IMR-90 (cell line): ENCODE data around the gene FERD3L. TPM values are rescaled to one million over a fixed set of nuclear protein-coding genes. Genes with fewer than 3 reads are reported as not detected.

Experiments
- ATAC-seq: fragments of 200-7000 bp; cut with Tn5 transposase; 2 replicates; pipeline ENCODE4 v1.9.1; 2020; ENCODE audit warnings: low read depth, mild to moderate bottlenecking, moderate library complexity
- BruUV-seq: library from RNA; stranded (reverse); fragments of 400-500 nt; replicated peaks from 2 replicates; lab custom pipeline; 2021; lab: Mats Ljungman, UMichigan
- CTCF ChIA-PET: fragments of 300-600 bp; formaldehyde crosslinking; extraction: SDS; loops from one replicate; lab custom pipeline; 2021; ENCODE audit warnings: antibody characterized with exemption; lab: Yijun Ruan, JAX
- POLR2A ChIA-PET: fragments of 300-600 bp; sonication (Branson Sonifier 250); formaldehyde crosslinking; loops from one replicate; lab custom pipeline; 2022; ENCODE audit warnings: antibody characterized with exemption; ENCODE audit not compliant: unreplicated experiment; lab: Charles Lee
- DNase-seq: peaks from one replicate; pipeline ENCODE4 v3.0.0; 2013
- H2AFZ ChIP-seq: replicated peaks from 2 replicates; pipeline ENCODE3; 2013; ENCODE audit warnings: low read length, mild to moderate bottlenecking; ENCODE audit not compliant: poor library complexity
- H2AK5ac ChIP-seq: 2 replicates; pipeline ENCODE4 v1.6.1; 2013; ENCODE audit warnings: low read depth, low read length, inconsistent platforms
- H2AK9ac ChIP-seq: replicated peaks from 2 replicates; pipeline ENCODE3; 2013; ENCODE audit warnings: mild to moderate bottlenecking, low read depth, low read length, moderate library complexity; ENCODE audit not compliant: poor library complexity
- H2BK120ac ChIP-seq: 2 replicates; pipeline ENCODE4 v1.6.1; 2013; ENCODE audit warnings: low read depth, low read length, inconsistent platforms
- H2BK15ac ChIP-seq: 3 replicates; pipeline ENCODE4 v1.6.1; 2013; ENCODE audit warnings: low read depth, low read length, inconsistent platforms
- H2BK20ac ChIP-seq: 2 replicates; pipeline ENCODE4 v1.6.1; 2013; ENCODE audit warnings: low read depth, mild to moderate bottlenecking, inconsistent platforms, low read length, moderate library complexity
- H2BK5ac ChIP-seq: 2 replicates; pipeline ENCODE4 v1.6.1; 2013; ENCODE audit warnings: mild to moderate bottlenecking, low read depth, low read length, inconsistent platforms; ENCODE audit not compliant: poor library complexity, severe bottlenecking
- H3K14ac ChIP-seq: replicated peaks from 2 replicates; pipeline ENCODE4 v1.6.1; 2013; ENCODE audit warnings: low read depth, low read length, inconsistent platforms
- H3K18ac ChIP-seq: 2 replicates; pipeline ENCODE4 v1.6.1; 2013; ENCODE audit warnings: low read depth, low read length, control low read depth
- H3K23ac ChIP-seq: 2 replicates; pipeline ENCODE4 v1.6.1; 2013; ENCODE audit warnings: low read depth, low read length, inconsistent platforms
- H3K27ac ChIP-seq: 2 replicates; pipeline ENCODE4 v1.5.1; 2013; ENCODE audit warnings: mild to moderate bottlenecking, control low read depth, low read length; ENCODE audit not compliant: insufficient read depth
- H3K27me3 ChIP-seq: 2 replicates; pipeline ENCODE4 v1.6.1; 2013; ENCODE audit warnings: low read length; ENCODE audit not compliant: control insufficient read depth, insufficient read depth
- H3K36me3 ChIP-seq: 2 replicates; pipeline ENCODE4 v1.6.1; 2013; ENCODE audit warnings: low read length, mixed read lengths; ENCODE audit not compliant: control insufficient read depth, insufficient read depth
- H3K4ac ChIP-seq: 2 replicates; pipeline ENCODE4 v1.6.1; 2013; ENCODE audit warnings: low read depth, low read length, inconsistent platforms
- H3K4me1 ChIP-seq: 2 replicates; pipeline ENCODE4 v1.6.1; 2013; ENCODE audit warnings: low read length, mixed read lengths; ENCODE audit not compliant: control insufficient read depth, insufficient read depth
- H3K4me2 ChIP-seq: 2 replicates; pipeline ENCODE4 v1.6.1; 2013; ENCODE audit warnings: low read depth, mild to moderate bottlenecking, control low read depth, low read length, moderate library complexity
- H3K4me3 ChIP-seq: 2 replicates; pipeline ENCODE4 v1.5.1; 2013; ENCODE audit warnings: low read depth, mild to moderate bottlenecking, control low read depth, low read length, moderate library complexity; ENCODE audit not compliant: insufficient read depth
- H3K56ac ChIP-seq: 2 replicates; pipeline ENCODE4 v1.6.1; 2013; ENCODE audit warnings: low read length, inconsistent platforms; ENCODE audit not compliant: insufficient read depth; ENCODE audit errors: extremely low read depth
- H3K79me1 ChIP-seq, 2 experiments: 2 replicates each; pipeline ENCODE4 v1.6.1; 2013; ENCODE audit warnings: low read length in 2 of 2, inconsistent platforms in 1 of 2, low read depth in 1 of 2
- H3K9ac ChIP-seq: 2 replicates; pipeline ENCODE4 v1.6.1; 2013; ENCODE audit warnings: low read depth, low read length, control low read depth
- H3K9me1 ChIP-seq: 2 replicates; pipeline ENCODE4 v1.6.1; 2013; ENCODE audit warnings: low read length, inconsistent platforms; ENCODE audit not compliant: insufficient read depth
- H3K9me3 ChIP-seq: 2 replicates; pipeline ENCODE4 v1.6.1; 2013; ENCODE audit warnings: low read length; ENCODE audit not compliant: control insufficient read depth, insufficient read depth
- H4K20me1 ChIP-seq: 2 replicates; pipeline ENCODE4 v1.6.1; 2013; ENCODE audit warnings: low read length, inconsistent platforms; ENCODE audit not compliant: insufficient read depth
- H4K5ac ChIP-seq: 2 replicates; pipeline ENCODE4 v1.6.1; 2013; ENCODE audit warnings: mild to moderate bottlenecking, low read depth, low read length, control low read depth
- H4K8ac ChIP-seq, 2 experiments: 2 replicates each; pipeline ENCODE4 v1.6.1; 2013; ENCODE audit warnings: low read depth in 2 of 2, low read length in 2 of 2, control low read depth in 1 of 2, inconsistent platforms in 1 of 2
- H4K91ac ChIP-seq: 2 replicates; pipeline ENCODE4 v1.6.1; 2013; ENCODE audit warnings: low read depth, low read length, inconsistent platforms; ENCODE audit not compliant: insufficient read depth
- BHLHE40 ChIP-seq: fragments of 150-350 bp; IDR thresholded peaks from 2 replicates; pipeline ENCODE4 v1.6.1; 2016; ENCODE audit warnings: mild to moderate bottlenecking, low read depth, low read length
- CEBPB ChIP-seq: IDR thresholded peaks from 2 replicates; pipeline ENCODE4 v1.6.1; 2012; ENCODE audit warnings: low read depth, low read length, improper control_type of control experiment
- CHD1 ChIP-seq: IDR thresholded peaks from 2 replicates; pipeline ENCODE4 v1.6.1; 2012; ENCODE audit warnings: low read depth, low read length, improper control_type of control experiment
- ELK1 ChIP-seq: fragments of 150-350 bp; IDR thresholded peaks from 2 replicates; pipeline ENCODE4 v1.6.1; 2016; ENCODE audit warnings: low read depth, mild to moderate bottlenecking, low read length, moderate library complexity, borderline replicate concordance
- FOS ChIP-seq: fragments of 150-350 bp; IDR thresholded peaks from 2 replicates; pipeline ENCODE4 v1.6.1; 2016; ENCODE audit warnings: low read depth, low read length
- MAZ ChIP-seq: IDR thresholded peaks from 2 replicates; pipeline ENCODE4 v1.6.1; 2012; ENCODE audit warnings: low read depth, mild to moderate bottlenecking, low read length, improper control_type of control experiment, moderate library complexity, borderline replicate concordance
- MXI1 ChIP-seq: IDR thresholded peaks from 2 replicates; pipeline ENCODE4 v1.6.1; 2012; ENCODE audit warnings: low read depth, mild to moderate bottlenecking, low read length, moderate library complexity, borderline replicate concordance
- NFE2L2 ChIP-seq: fragments of 150-350 bp; IDR thresholded peaks from 2 replicates; pipeline ENCODE4 v1.6.1; 2016; ENCODE audit warnings: low read depth, mild to moderate bottlenecking, low read length
- POLR2A ChIP-seq: IDR thresholded peaks from 2 replicates; pipeline ENCODE4 v1.6.1; 2012; ENCODE audit warnings: mild to moderate bottlenecking, low read depth, low read length
- RCOR1 ChIP-seq: IDR thresholded peaks from 2 replicates; pipeline ENCODE4 v1.6.1; 2012; ENCODE audit warnings: mild to moderate bottlenecking, low read length, improper control_type of control experiment; ENCODE audit not compliant: insufficient replicate concordance
- RFX5 ChIP-seq: IDR thresholded peaks from 2 replicates; pipeline ENCODE4 v1.8.0; 2012; ENCODE audit warnings: low read depth, mild to moderate bottlenecking, low read length, moderate library complexity
- SMC3 ChIP-seq: fragments of 150-350 bp; IDR thresholded peaks from 2 replicates; pipeline ENCODE4 v1.6.1; 2016; ENCODE audit warnings: low read depth, mild to moderate bottlenecking, antibody characterized with exemption, low read length, moderate library complexity
- USF2 ChIP-seq: fragments of 150-350 bp; IDR thresholded peaks from 2 replicates; pipeline ENCODE4 v1.6.1; 2017; ENCODE audit warnings: mild to moderate bottlenecking, antibody characterized with exemption, low read length, low read depth
- WGBS, 2 experiments: methylation state at CpG; one replicate each; pipeline versions ENCODE4 v1.1.5 to v1.1.7; 2013; ENCODE audit warnings: missing lambda C conversion rate in 2 of 2; ENCODE audit not compliant: insufficient read length in 1 of 2; ENCODE audit errors: extremely low coverage in 2 of 2; 5-methylcytosine and 5-hydroxymethylcytosine counted together
- dilution Hi-C: fragments of 300-500 bp; cut with HindIII; formaldehyde crosslinking; loops from one replicate; pipeline ENCODE4 v1.14.3; 2018; ENCODE audit warnings: low sequenced_read_pairs; ENCODE audit not compliant: unreplicated experiment
- in situ Hi-C: fragments of 300-500 bp; cut with MboI; formaldehyde crosslinking; loops from 3 replicates; pipeline ENCODE4 v1.14.3; 2019; ENCODE audit warnings: low sequenced_read_pairs, inconsistent platforms, mixed read lengths
- intact Hi-C: fragments of 100-400 bp; cut with micrococcal nuclease; formaldehyde crosslinking; loops from 2 replicates; pipeline ENCODE4 v1.10.0; 2022
- polyA plus RNA-seq, 3 experiments: library from polyadenylated mRNA; depleted of rRNA; stranded (reverse); fragments of >200 nt; gene quantifications; 2 replicates each; pipeline ENCODE4 v1.2.3, GENCODE V29; 2012; ENCODE audit warnings: low replicate concordance in 1 of 3
- total RNA-seq: library from RNA; depleted of rRNA; stranded (reverse); fragments of >200 nt; gene quantifications from 2 replicates; pipeline ENCODE4 v1.2.3, GENCODE V29; 2012
- TF ChIP-seq, protein P1 (sequence below): conservative IDR thresholded peaks from 2 replicates; pipeline ENCODE4 v1.5.1; 2012; ENCODE audit warnings: mild to moderate bottlenecking, low read depth, low read length, improper control_type of control experiment

The FERD3L gene
- total and polyA plus RNA-seq, 2 of the 4 experiments (the other 2 are of a cell fraction) = not detected

- Histone ChIP-seq H2AFZ (no peak overlapping the region), H3K36me3 (no peaks in the 10 kb centered on the region), H3K27ac (no peak overlapping the region), H3K4me2 (no peak overlapping the region), H2BK5ac (no peak overlapping the region), H3K4me3 (no peak overlapping the region), H2BK15ac (no peak overlapping the region), H4K5ac (no peak overlapping the region), H3K14ac (no peak overlapping the region), H2BK20ac (no peak overlapping the region), H3K4ac (no peak overlapping the region), H3K79me1 (no peaks in the 10 kb centered on the region), H2AK5ac (no peak overlapping the region), H3K18ac (no peak overlapping the region), H3K9ac (no peak overlapping the region), H3K9me3 (no peaks in the 10 kb centered on the region), H3K9me1 (no peaks in the 10 kb centered on the region), H2BK120ac (no peak overlapping the region), H4K8ac (no peak overlapping the region), H2AK9ac (no peak overlapping the region), H4K91ac (no peak overlapping the region), H3K27me3 (no peaks in the 10 kb centered on the region), H3K23ac (no peak overlapping the region), H3K56ac (no peak overlapping the region), H4K20me1 (no peaks in the 10 kb centered on the region), H3K4me1 (no peaks in the 10 kb centered on the region)
- in situ Hi-C loops = no loop called here
- dilution Hi-C loops = no loop called here
- TF ChIP-seq ELK1 = no peak
- TF ChIP-seq USF2 = no peak
- TF ChIP-seq FOS = no peak
- TF ChIP-seq, protein P1, sequence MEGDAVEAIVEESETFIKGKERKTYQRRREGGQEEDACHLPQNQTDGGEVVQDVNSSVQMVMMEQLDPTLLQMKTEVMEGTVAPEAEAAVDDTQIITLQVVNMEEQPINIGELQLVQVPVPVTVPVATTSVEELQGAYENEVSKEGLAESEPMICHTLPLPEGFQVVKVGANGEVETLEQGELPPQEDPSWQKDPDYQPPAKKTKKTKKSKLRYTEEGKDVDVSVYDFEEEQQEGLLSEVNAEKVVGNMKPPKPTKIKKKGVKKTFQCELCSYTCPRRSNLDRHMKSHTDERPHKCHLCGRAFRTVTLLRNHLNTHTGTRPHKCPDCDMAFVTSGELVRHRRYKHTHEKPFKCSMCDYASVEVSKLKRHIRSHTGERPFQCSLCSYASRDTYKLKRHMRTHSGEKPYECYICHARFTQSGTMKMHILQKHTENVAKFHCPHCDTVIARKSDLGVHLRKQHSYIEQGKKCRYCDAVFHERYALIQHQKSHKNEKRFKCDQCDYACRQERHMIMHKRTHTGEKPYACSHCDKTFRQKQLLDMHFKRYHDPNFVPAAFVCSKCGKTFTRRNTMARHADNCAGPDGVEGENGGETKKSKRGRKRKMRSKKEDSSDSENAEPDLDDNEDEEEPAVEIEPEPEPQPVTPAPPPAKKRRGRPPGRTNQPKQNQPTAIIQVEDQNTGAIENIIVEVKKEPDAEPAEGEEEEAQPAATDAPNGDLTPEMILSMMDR = no peak
- no peak for TF ChIP-seq SMC3
- no peak for TF ChIP-seq BHLHE40
- no peak for TF ChIP-seq RCOR1
- no peak for TF ChIP-seq CHD1
- TF ChIP-seq MAZ = no peak
- TF ChIP-seq NFE2L2 = no peak
- TF ChIP-seq POLR2A = no peak
- no peak for TF ChIP-seq MXI1
- TF ChIP-seq CEBPB = no peak
- TF ChIP-seq RFX5 = no peak
- no TSS peak for BruUV-seq
- no peak for ATAC-seq
- WGBS, 2 experiments = no CpG with 5 or more reads among the region's 1 CpG
- intact Hi-C loops = no loop called here
- no peak for DNase-seq
- CTCF ChIA-PET = no interaction called here
- POLR2A ChIA-PET = no interaction called here
Observed at GRCh38 chr7:19098510-19098909, 46.7 kb downstream of the FERD3L start.
